Neural cell (in vitro differentiated cells): Measurements from ENCODE around the gene COPS7A. TPM values are rescaled to one million over a fixed set of nuclear protein-coding genes. Genes with fewer than 3 reads are reported as not detected.

Source experiments
- H2AFZ ChIP-seq: fragments of 200-600, 300-800 bp; sonication (generic), shearing (Covaris generic); 2 replicates; pipeline ENCODE4 v1.6.0; 2014; ENCODE audit warnings: low read depth, mild to moderate bottlenecking, antibody characterized with exemption, low read length, moderate library complexity
- H3F3A ChIP-seq: fragments of 200-600 bp; shearing (Covaris generic); 2 replicates; pipeline ENCODE4 v1.6.1; 2016; ENCODE audit warnings: mild to moderate bottlenecking, moderate library complexity, mixed read lengths, antibody characterized with exemption, low read length; ENCODE audit not compliant: insufficient read depth, poor library complexity, severe bottlenecking
- H3K27ac ChIP-seq: fragments of 200-600, 300-800 bp; sonication (generic), shearing (Covaris generic); 2 replicates; pipeline ENCODE4 v1.5.1; 2014; ENCODE audit warnings: mild to moderate bottlenecking, low read length, moderate library complexity
- H3K27me3 ChIP-seq: fragments of 300-800, 200-600 bp; sonication (generic), shearing (Covaris generic); 2 replicates; pipeline ENCODE4 v1.6.0; 2014; ENCODE audit warnings: mild to moderate bottlenecking, low read depth, low read length, moderate library complexity; ENCODE audit not compliant: insufficient read depth
- H3K36me3 ChIP-seq: fragments of 300-800, 200-600 bp; sonication (generic), shearing (Covaris generic); 2 replicates; pipeline ENCODE4 v1.5.1; 2014; ENCODE audit warnings: mild to moderate bottlenecking, antibody characterized with exemption, low read length, moderate library complexity; ENCODE audit not compliant: insufficient read depth
- H3K4me2 ChIP-seq: fragments of 300-800, 200-600 bp; sonication (generic), shearing (Covaris generic); 2 replicates; pipeline ENCODE4 v1.6.0; 2014; ENCODE audit warnings: mild to moderate bottlenecking, low read length
- H3K4me3 ChIP-seq: fragments of 300-800, 200-600 bp; sonication (generic), shearing (Covaris generic); 2 replicates; pipeline ENCODE4 v1.5.1; 2014; ENCODE audit warnings: mild to moderate bottlenecking, low read length, moderate library complexity
- H3K79me2 ChIP-seq: fragments of 200-600 bp; shearing (Covaris generic); replicated peaks from 2 replicates; pipeline ENCODE4 v1.6.0; 2014; ENCODE audit warnings: mild to moderate bottlenecking, low read length, moderate library complexity; ENCODE audit not compliant: insufficient read depth
- H3K9ac ChIP-seq: fragments of 300-800, 200-600 bp; sonication (generic), shearing (Covaris generic); 2 replicates; pipeline ENCODE4 v1.6.1; 2016; ENCODE audit warnings: mild to moderate bottlenecking, low read length, mixed read lengths
- H3K9me2 ChIP-seq: fragments of 200-600 bp; shearing (Covaris generic); 2 replicates; pipeline ENCODE4 v1.6.1; 2016; ENCODE audit warnings: mild to moderate bottlenecking, low read length, mixed read lengths; ENCODE audit not compliant: insufficient read depth
- H3K9me3 ChIP-seq: fragments of 200-600, 300-800 bp; sonication (generic), shearing (Covaris generic); 2 replicates; pipeline ENCODE4 v1.6.1; 2016; ENCODE audit warnings: mild to moderate bottlenecking, mixed run types, low read length, moderate library complexity, mixed read lengths
- H4K20me1 ChIP-seq: fragments of 200-600 bp; shearing (Covaris generic); 2 replicates; pipeline ENCODE4 v1.6.1; 2016; ENCODE audit warnings: mild to moderate bottlenecking, mixed run types; ENCODE audit not compliant: insufficient read depth
- EP300 ChIP-seq: fragments of 450-650 bp; conservative IDR thresholded peaks from 2 replicates; pipeline ENCODE4 v1.6.1; 2014; ENCODE audit warnings: antibody characterized with exemption, mild to moderate bottlenecking, moderate library complexity; ENCODE audit not compliant: poor library complexity, severe bottlenecking
- EZH2 ChIP-seq: fragments of 200-600, 300-800 bp; shearing (Covaris generic), sonication (generic); IDR thresholded peaks from 2 replicates; pipeline ENCODE4 v1.6.1; 2014; ENCODE audit warnings: antibody characterized with exemption, low read length, borderline replicate concordance, mild to moderate bottlenecking; ENCODE audit not compliant: insufficient read depth, poor library complexity, severe bottlenecking
- MXI1 ChIP-seq: fragments of 450-650 bp; conservative IDR thresholded peaks from 2 replicates; pipeline ENCODE4 v1.6.1; 2014; ENCODE audit warnings: antibody characterized with exemption, mild to moderate bottlenecking; ENCODE audit not compliant: poor library complexity, severe bottlenecking
- POLR2AphosphoS5 ChIP-seq: IDR thresholded peaks from 2 replicates; pipeline ENCODE4 v1.6.1; 2012
- RAD21 ChIP-seq: fragments of 450-650 bp; conservative IDR thresholded peaks from 2 replicates; pipeline ENCODE4 v1.6.1; 2014; ENCODE audit warnings: antibody characterized with exemption, mild to moderate bottlenecking, moderate library complexity
- SMC3 ChIP-seq: fragments of 450-650 bp; conservative IDR thresholded peaks from 2 replicates; pipeline ENCODE4 v1.6.1; 2014; ENCODE audit warnings: antibody characterized with exemption, mild to moderate bottlenecking, moderate library complexity; ENCODE audit not compliant: poor library complexity
- TAF1 ChIP-seq: IDR thresholded peaks from 2 replicates; pipeline ENCODE4 v1.6.1; 2012; ENCODE audit warnings: low read depth
- polyA plus RNA-seq: library from polyadenylated mRNA; depleted of rRNA; stranded (reverse); fragments of >200 nt; gene quantifications from 2 replicates; pipeline ENCODE4 v1.2.3, GENCODE V29; 2014
- TF ChIP-seq, protein P1 (sequence below): IDR thresholded peaks from 2 replicates; pipeline ENCODE4 v1.6.1; 2012; ENCODE audit warnings: borderline replicate concordance
- TF ChIP-seq, protein P2 (sequence below): fragments of 450-650 bp; IDR thresholded peaks from 2 replicates; pipeline ENCODE4 v1.5.1; 2014; ENCODE audit warnings: antibody characterized with exemption, mild to moderate bottlenecking, moderate library complexity; ENCODE audit not compliant: poor library complexity, severe bottlenecking

The COPS7A gene
- polyA plus RNA-seq, 1 donor from 2014 or later, result 45.8 TPM

DNA sequence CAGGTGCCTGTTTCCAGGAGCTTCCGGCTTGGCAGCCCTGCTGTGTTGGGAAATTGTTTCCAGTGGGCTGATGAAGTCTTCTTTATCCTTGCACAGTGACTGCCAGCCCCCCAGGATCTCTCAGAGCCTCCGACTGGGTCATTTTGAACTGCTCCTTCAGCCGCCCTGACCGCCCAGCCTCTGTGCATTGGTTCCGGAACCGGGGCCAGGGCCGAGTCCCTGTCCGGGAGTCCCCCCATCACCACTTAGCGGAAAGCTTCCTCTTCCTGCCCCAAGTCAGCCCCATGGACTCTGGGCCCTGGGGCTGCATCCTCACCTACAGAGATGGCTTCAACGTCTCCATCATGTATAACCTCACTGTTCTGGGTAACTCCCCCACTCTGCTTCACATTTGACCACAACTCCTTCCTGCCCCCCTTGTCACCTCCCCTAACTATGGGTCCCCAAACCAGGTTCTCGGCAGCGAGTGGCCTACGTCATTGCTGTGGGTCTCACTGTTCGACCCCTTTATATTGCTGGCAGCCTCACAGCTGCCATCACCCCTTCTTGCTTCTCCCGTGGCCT lies 50.7 kb downstream of the COPS7A start:
- Histone ChIP-seq H3K36me3 (peaks cover 7% of the 10 kb centered on the region), H3K27me3 (no peaks in the 10 kb centered on the region), H3K4me2 (no peak overlapping the region), H4K20me1 (peaks cover 13% of the 10 kb centered on the region), H3K79me2 (peaks cover 22% of the 10 kb centered on the region), H3F3A (no peaks in the 10 kb centered on the region), H2AFZ (no peak overlapping the region), H3K4me3 (no peak overlapping the region), H3K9me2 (no peaks in the 10 kb centered on the region), H3K9ac (no peak overlapping the region), H3K9me3 (no peaks in the 10 kb centered on the region), H3K27ac (no peak overlapping the region)
- TF ChIP-seq, protein P1, sequence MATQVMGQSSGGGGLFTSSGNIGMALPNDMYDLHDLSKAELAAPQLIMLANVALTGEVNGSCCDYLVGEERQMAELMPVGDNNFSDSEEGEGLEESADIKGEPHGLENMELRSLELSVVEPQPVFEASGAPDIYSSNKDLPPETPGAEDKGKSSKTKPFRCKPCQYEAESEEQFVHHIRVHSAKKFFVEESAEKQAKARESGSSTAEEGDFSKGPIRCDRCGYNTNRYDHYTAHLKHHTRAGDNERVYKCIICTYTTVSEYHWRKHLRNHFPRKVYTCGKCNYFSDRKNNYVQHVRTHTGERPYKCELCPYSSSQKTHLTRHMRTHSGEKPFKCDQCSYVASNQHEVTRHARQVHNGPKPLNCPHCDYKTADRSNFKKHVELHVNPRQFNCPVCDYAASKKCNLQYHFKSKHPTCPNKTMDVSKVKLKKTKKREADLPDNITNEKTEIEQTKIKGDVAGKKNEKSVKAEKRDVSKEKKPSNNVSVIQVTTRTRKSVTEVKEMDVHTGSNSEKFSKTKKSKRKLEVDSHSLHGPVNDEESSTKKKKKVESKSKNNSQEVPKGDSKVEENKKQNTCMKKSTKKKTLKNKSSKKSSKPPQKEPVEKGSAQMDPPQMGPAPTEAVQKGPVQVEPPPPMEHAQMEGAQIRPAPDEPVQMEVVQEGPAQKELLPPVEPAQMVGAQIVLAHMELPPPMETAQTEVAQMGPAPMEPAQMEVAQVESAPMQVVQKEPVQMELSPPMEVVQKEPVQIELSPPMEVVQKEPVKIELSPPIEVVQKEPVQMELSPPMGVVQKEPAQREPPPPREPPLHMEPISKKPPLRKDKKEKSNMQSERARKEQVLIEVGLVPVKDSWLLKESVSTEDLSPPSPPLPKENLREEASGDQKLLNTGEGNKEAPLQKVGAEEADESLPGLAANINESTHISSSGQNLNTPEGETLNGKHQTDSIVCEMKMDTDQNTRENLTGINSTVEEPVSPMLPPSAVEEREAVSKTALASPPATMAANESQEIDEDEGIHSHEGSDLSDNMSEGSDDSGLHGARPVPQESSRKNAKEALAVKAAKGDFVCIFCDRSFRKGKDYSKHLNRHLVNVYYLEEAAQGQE, result no peak
- TF ChIP-seq MXI1 (no peak), TAF1 (no peak), EZH2 (no peak), RAD21 (no peak)

DNA sequence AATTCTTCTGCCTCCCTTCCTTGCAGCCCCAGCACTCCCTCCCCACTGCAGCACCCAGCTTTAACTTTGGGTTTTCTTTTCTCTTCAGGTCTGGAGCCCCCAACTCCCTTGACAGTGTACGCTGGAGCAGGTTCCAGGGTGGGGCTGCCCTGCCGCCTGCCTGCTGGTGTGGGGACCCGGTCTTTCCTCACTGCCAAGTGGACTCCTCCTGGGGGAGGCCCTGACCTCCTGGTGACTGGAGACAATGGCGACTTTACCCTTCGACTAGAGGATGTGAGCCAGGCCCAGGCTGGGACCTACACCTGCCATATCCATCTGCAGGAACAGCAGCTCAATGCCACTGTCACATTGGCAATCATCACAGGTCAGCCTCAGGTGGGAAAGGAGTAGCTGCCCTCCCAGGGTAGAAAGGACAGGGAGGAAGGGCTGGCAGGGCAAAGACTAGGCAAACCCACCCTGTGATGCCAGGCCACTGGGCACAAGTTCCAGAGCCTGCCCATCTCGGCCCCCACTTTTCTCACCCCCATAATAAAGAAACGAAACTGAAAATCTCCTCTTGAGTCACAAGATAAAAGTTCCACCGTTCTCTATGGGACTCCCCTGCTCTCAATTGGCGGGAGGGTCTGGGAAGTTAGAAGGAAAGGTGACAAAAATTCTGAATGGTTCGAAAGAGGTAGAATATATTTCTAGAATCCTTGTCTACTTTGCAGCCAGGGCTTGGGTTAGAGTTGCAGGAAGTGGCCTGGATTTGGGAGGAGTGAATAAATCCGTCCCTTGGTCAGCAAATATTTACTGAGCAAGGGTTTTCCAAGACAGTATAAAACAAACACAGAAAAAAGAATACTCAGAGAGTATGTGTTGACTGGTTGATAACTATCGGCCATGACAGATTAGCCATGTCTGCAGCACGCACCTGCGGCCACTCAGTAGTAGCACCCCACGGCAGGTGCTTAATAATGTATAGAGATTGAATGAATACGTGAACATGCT lies 51.6 kb downstream of the COPS7A start:
- H3K4me3 ChIP-seq, result no peak overlapping the region
- H3K4me2 ChIP-seq, result no peak overlapping the region
- H3K27me3 ChIP-seq, result no peaks in the 10 kb centered on the region
- H3K9me2 ChIP-seq, result no peaks in the 10 kb centered on the region
- H3K27ac ChIP-seq, result no peak overlapping the region
- peaks cover 6% of the 10 kb centered on the region for H4K20me1 ChIP-seq
- no peak for TF ChIP-seq SMC3
- TF ChIP-seq MXI1, result no peak
- no peak for TF ChIP-seq EZH2
- TF ChIP-seq EP300, result no peak
- no peak for TF ChIP-seq POLR2AphosphoS5
- no peak for TF ChIP-seq TAF1
- no peaks in the 10 kb centered on the region for H3K9me3 ChIP-seq
- no peaks in the 10 kb centered on the region for H3F3A ChIP-seq
- peaks cover 13% of the 10 kb centered on the region for H3K79me2 ChIP-seq
- peaks cover 7% of the 10 kb centered on the region for H3K36me3 ChIP-seq
- no peak overlapping the region for H3K9ac ChIP-seq
- H2AFZ ChIP-seq, result no peak overlapping the region

DNA sequence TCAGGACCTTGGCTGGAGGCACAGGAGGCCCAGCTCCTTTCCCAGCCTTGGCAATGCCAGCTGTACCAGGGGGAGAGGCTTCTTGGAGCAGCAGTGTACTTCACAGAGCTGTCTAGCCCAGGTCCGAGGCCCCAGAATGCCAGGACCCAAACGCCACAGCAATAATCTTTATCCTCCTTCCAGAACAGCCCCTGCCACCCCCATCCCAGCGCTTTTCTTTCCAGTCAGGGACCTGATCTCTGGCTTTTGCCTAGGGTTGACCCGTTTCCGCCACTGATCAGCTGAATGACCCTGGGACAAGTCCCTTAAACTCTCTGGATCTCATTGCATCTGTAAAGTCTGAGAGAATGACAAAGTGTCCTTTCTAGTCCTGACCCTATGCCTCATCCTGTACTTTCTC lies 53.5 kb downstream of the COPS7A start:
- H3K4me2 ChIP-seq, result no peak overlapping the region
- no peaks in the 10 kb centered on the region for H3F3A ChIP-seq
- TF ChIP-seq TAF1 (no peak), RAD21 (no peak), EZH2 (no peak), EP300 (no peak), MXI1 (no peak), SMC3 (no peak), POLR2AphosphoS5 (no peak)
- TF ChIP-seq, protein P1, result no peak
- TF ChIP-seq, protein P2, sequence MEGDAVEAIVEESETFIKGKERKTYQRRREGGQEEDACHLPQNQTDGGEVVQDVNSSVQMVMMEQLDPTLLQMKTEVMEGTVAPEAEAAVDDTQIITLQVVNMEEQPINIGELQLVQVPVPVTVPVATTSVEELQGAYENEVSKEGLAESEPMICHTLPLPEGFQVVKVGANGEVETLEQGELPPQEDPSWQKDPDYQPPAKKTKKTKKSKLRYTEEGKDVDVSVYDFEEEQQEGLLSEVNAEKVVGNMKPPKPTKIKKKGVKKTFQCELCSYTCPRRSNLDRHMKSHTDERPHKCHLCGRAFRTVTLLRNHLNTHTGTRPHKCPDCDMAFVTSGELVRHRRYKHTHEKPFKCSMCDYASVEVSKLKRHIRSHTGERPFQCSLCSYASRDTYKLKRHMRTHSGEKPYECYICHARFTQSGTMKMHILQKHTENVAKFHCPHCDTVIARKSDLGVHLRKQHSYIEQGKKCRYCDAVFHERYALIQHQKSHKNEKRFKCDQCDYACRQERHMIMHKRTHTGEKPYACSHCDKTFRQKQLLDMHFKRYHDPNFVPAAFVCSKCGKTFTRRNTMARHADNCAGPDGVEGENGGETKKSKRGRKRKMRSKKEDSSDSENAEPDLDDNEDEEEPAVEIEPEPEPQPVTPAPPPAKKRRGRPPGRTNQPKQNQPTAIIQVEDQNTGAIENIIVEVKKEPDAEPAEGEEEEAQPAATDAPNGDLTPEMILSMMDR, result no peak

More for the DNA sequence above, 53.5 kb downstream of the COPS7A start:
- Histone ChIP-seq H2AFZ (no peak overlapping the region), H3K9me3 (no peaks in the 10 kb centered on the region), H3K9me2 (no peaks in the 10 kb centered on the region), H3K4me3 (no peak overlapping the region), H3K79me2 (no peaks in the 10 kb centered on the region), H3K9ac (no peak overlapping the region), H3K27me3 (no peaks in the 10 kb centered on the region), H4K20me1 (no peaks in the 10 kb centered on the region), H3K27ac (no peak overlapping the region), H3K36me3 (peaks cover 3% of the 10 kb centered on the region)
